ENCODE measurements around the gene MPDU1. TPM values are rescaled to one million over a fixed set of nuclear protein-coding genes. Genes with fewer than 3 reads are reported as not detected.
"Not testable (repeated sequence)": the region's sequence is repeated elsewhere in the genome, so short reads cannot be mapped to it uniquely, and the experiment has no call there.

The MPDU1 gene
- total and polyA plus RNA-seq, 8 donors, result 77.8 to 96.1 (median 85.5) TPM

GRCh38 chr17:7623661-7624060 is 40.0 kb downstream of the MPDU1 start:
- Histone ChIP-seq H3K27ac (no peak overlapping the region), H3K4me3 (no peak overlapping the region), H3K27me3 (no peaks in the 10 kb centered on the region), H3K36me3 (no peaks in the 10 kb centered on the region), H3K9me3 (no peaks in the 10 kb centered on the region), H3K4me1 (peaks cover 10 to 20% of the 10 kb centered on the region in 2 donors)
- no peak for ATAC-seq
- TF ChIP-seq CTCF (IDR thresholded peaks at IDR 0.05), result no peak
- DNase-seq, result no peak
- intact Hi-C loops (cut with DNase I), result no loop called here

GRCh38 chr17:7625749-7626148 is 42.1 kb downstream of the MPDU1 start:
- H3K27ac ChIP-seq; H3K27me3 ChIP-seq; H3K36me3 ChIP-seq; intact Hi-C loops (cut with DNase I); H3K4me3 ChIP-seq; ATAC-seq; H3K9me3 ChIP-seq: not testable (repeated sequence)
- peak in 1 of 4 donors; percentile 24 for DNase-seq
- peaks cover 10 to 20% of the 10 kb centered on the region in 2 donors for H3K4me1 ChIP-seq

- H3K36me3 ChIP-seq, result no peaks in the 10 kb centered on the region
- no peak for TF ChIP-seq CTCF (IDR thresholded peaks at IDR 0.05)
- H3K9me3 ChIP-seq, result no peaks in the 10 kb centered on the region
- H3K4me1 ChIP-seq, result peaks cover 10 to 20% of the 10 kb centered on the region in 2 donors
- H3K4me3 ChIP-seq, result peak overlapping the region; percentile 62 to 69
- H3K27me3 ChIP-seq, result no peaks in the 10 kb centered on the region
- ATAC-seq (peak; percentile 9), DNase-seq (peak in 2 of 4 donors; percentile 48 to 51)
- peak overlapping the region; percentile 83 to 85 for H3K27ac ChIP-seq
- intact Hi-C loops (cut with DNase I), result no loop called here
Observed at GRCh38 chr17:7626307-7626706, 42.7 kb downstream of the MPDU1 start.

- peak overlapping the region; percentile 62 to 69 for H3K4me3 ChIP-seq
- peak overlapping the region; percentile 83 to 85 for H3K27ac ChIP-seq
- peaks cover 10 to 20% of the 10 kb centered on the region in 2 donors for H3K4me1 ChIP-seq
- H3K36me3 ChIP-seq, result no peaks in the 10 kb centered on the region
- H3K9me3 ChIP-seq, result no peaks in the 10 kb centered on the region
- ATAC-seq (no peak), DNase-seq (no peak)
- intact Hi-C loops (cut with DNase I), result no loop called here
- TF ChIP-seq CTCF (IDR thresholded peaks at IDR 0.05), result no peak
- no peaks in the 10 kb centered on the region for H3K27me3 ChIP-seq
Observed at GRCh38 chr17:7626956-7627249, 43.3 kb downstream of the MPDU1 start.

GRCh38 chr17:7627250-7628121 is 43.8 kb downstream of the MPDU1 start, which contains the start of gene SAT2:
TSS of gene SAT2 (minus strand) at chr17:7627821. CDS start at chr17:7627635, 186 bp downstream.
- TF ChIP-seq CTCF (IDR thresholded peaks at IDR 0.05), result no peak
- peak within 1 kb of the TSS; percentile 62 to 69 for H3K4me3 ChIP-seq
- no peaks in the 10 kb centered on the region for H3K9me3 ChIP-seq
- H3K27me3 ChIP-seq, result no peaks in the 10 kb centered on the region
- H3K36me3 ChIP-seq, result no peaks in the 10 kb centered on the region
- ATAC-seq, result peak; percentile 99
- intact Hi-C loops (cut with DNase I), result no loop called here
- H3K27ac ChIP-seq, result peak within 1 kb of the TSS; percentile 83 to 85
- H3K4me1 ChIP-seq, result peaks cover 10 to 20% of the 10 kb centered on the region in 2 donors
- DNase-seq, result peak; percentile 93 to 96 (median 95)
